Neutrophil (primary cell): ENCODE measurements around the gene CUL3.
"Not testable (repeated sequence)": the region's sequence is repeated elsewhere in the genome, so short reads cannot be mapped to it uniquely, and the experiment has no call there.

Experiments
- H3K27ac ChIP-seq: fragments of 200-600 bp; sonication (generic); 2 replicates; pipeline ENCODE4 v1.5.1; 2016; ENCODE audit warnings: mild to moderate bottlenecking, moderate library complexity
- H3K27me3 ChIP-seq: fragments of 200-600 bp; sonication (generic); 2 replicates; pipeline ENCODE4 v1.6.0; 2016; ENCODE audit warnings: mild to moderate bottlenecking
- H3K36me3 ChIP-seq: fragments of 200-600 bp; sonication (generic); 2 replicates; pipeline ENCODE4 v1.5.1; 2017
- H3K4me1 ChIP-seq, 2 experiments: fragments of 200-600 bp in 1 of 2; sonication (generic) in 1 of 2; 1 replicate in 1 of 2; 2 replicates in 1 of 2; pipeline versions ENCODE4 v1.5.1 to v1.6.1; 2013 to 2016; ENCODE audit warnings: low read depth in 1 of 2, low read length in 1 of 2, mild to moderate bottlenecking in 1 of 2, moderate library complexity in 1 of 2; ENCODE audit not compliant: control insufficient read depth in 1 of 2, insufficient read depth in 1 of 2
- H3K4me3 ChIP-seq, 2 experiments: fragments of 200-600 bp in 1 of 2; sonication (generic) in 1 of 2; 1 replicate in 1 of 2; 2 replicates in 1 of 2; pipeline ENCODE4 v1.5.1; 2013 to 2016; ENCODE audit warnings: low read depth in 1 of 2, low read length in 1 of 2, mild to moderate bottlenecking in 1 of 2, moderate library complexity in 1 of 2
- H3K9me3 ChIP-seq: fragments of 200-600 bp; sonication (generic); 2 replicates; pipeline ENCODE4 v1.5.1; 2016
- TF ChIP-seq, protein P1 (sequence below): fragments of 200-600 bp; sonication (generic); IDR thresholded peaks from 2 replicates; pipeline ENCODE4 v1.5.1; 2016; ENCODE audit warnings: antibody characterized with exemption

CUL3 gene

DNA sequence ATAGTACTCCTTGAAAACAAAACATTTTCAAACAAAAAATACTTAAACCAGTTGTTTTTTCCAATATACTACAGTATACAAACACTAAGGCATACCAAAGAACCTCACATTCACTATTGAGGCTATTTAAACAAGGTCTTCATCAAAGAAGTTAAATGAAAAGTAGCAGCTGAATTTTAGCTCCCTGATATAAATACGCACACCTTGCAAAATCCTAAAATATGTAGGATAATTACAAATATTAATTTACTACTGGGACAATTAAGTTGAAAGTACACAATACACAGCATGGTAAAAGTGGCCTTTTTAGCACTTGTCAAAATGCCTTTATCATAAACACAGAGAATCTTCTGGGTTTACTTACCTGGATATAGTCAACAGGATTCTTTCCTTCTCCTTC, 78.7 kb downstream of the CUL3 start:
- Histone ChIP-seq H3K36me3 (peaks cover 54% of the 10 kb centered on the region), H3K27me3 (no peaks in the 10 kb centered on the region), H3K27ac (no peak overlapping the region), H3K4me3 (no peak overlapping the region), H3K4me1 (no peaks in the 10 kb centered on the region), H3K9me3 (no peaks in the 10 kb centered on the region)
- TF ChIP-seq, protein P1, sequence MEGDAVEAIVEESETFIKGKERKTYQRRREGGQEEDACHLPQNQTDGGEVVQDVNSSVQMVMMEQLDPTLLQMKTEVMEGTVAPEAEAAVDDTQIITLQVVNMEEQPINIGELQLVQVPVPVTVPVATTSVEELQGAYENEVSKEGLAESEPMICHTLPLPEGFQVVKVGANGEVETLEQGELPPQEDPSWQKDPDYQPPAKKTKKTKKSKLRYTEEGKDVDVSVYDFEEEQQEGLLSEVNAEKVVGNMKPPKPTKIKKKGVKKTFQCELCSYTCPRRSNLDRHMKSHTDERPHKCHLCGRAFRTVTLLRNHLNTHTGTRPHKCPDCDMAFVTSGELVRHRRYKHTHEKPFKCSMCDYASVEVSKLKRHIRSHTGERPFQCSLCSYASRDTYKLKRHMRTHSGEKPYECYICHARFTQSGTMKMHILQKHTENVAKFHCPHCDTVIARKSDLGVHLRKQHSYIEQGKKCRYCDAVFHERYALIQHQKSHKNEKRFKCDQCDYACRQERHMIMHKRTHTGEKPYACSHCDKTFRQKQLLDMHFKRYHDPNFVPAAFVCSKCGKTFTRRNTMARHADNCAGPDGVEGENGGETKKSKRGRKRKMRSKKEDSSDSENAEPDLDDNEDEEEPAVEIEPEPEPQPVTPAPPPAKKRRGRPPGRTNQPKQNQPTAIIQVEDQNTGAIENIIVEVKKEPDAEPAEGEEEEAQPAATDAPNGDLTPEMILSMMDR: no peak

DNA sequence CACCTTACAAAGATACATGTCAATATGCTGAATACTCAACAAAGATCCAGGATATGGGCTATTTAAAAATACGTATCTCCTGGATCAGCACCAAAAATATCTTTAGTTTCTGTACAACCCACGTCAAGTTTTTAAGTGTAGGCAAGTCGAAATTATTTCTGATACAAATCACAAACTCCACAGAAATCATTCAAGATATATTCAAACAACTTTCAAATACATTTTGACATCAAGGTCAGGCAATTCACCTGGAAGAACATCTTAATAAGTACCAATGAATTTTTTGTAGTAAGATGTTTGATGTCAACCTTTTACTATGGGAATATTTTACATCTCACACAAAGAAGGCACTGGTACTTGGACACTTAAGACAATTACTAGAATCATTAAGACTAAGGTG, 86.2 kb downstream of the CUL3 start:
- TF ChIP-seq, protein P1: no peak
- no peaks in the 10 kb centered on the region for H3K4me1 ChIP-seq
- H3K36me3 ChIP-seq: peaks cover 85% of the 10 kb centered on the region
- no peak overlapping the region for H3K27ac ChIP-seq
- H3K9me3 ChIP-seq: no peaks in the 10 kb centered on the region
- no peak overlapping the region for H3K4me3 ChIP-seq
- no peaks in the 10 kb centered on the region for H3K27me3 ChIP-seq

DNA sequence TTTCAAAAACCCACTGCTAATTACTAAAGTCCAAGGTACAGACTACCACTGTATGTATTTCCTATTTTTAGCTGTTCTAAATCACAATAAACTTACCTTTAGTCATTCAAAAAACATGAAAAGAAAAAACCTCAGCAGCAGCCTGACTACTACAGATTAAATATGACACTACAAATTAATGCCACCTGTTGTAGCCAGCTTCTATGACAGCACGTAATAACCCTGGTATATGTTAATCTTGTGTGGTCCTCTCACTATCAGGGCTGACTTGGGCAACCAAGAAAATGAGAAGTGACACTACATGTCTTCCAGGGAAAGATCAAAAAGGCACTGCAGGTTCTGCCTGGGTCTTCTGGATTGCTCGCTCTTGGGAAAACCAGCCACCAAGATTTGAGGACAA, 92.6 kb downstream of the CUL3 start:
- Histone ChIP-seq H3K27me3 (no peaks in the 10 kb centered on the region), H3K4me3 (no peak overlapping the region), H3K27ac (no peak overlapping the region), H3K9me3 (no peaks in the 10 kb centered on the region), H3K36me3 (peaks cover 52% of the 10 kb centered on the region), H3K4me1 (peaks cover 3 to 6% of the 10 kb centered on the region in 2 experiments)
- TF ChIP-seq, protein P1: no peak

DNA sequence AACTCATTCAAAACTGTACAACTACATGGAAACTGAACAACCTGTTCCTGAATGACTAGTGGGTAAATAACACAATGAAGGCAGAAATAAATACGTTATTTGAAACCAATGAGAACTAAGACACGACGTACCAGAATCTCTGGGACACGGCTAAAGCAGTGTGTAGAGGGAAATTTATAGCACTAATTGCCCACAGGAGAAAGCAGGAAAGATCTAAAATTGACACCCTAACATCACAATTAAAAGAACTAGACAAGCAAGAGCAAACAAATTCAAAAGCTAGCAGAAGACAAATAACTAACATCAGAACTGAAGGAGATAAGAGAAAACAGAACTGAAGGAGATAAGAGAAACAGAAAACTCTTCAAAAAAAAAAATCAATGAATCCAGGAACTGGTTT, 97.2 kb downstream of the CUL3 start:
- not testable (repeated sequence) for H3K9me3 ChIP-seq, H3K4me1 ChIP-seq, H3K27ac ChIP-seq, H3K4me3 ChIP-seq, H3K27me3 ChIP-seq
- H3K36me3 ChIP-seq: peaks cover 45% of the 10 kb centered on the region

DNA sequence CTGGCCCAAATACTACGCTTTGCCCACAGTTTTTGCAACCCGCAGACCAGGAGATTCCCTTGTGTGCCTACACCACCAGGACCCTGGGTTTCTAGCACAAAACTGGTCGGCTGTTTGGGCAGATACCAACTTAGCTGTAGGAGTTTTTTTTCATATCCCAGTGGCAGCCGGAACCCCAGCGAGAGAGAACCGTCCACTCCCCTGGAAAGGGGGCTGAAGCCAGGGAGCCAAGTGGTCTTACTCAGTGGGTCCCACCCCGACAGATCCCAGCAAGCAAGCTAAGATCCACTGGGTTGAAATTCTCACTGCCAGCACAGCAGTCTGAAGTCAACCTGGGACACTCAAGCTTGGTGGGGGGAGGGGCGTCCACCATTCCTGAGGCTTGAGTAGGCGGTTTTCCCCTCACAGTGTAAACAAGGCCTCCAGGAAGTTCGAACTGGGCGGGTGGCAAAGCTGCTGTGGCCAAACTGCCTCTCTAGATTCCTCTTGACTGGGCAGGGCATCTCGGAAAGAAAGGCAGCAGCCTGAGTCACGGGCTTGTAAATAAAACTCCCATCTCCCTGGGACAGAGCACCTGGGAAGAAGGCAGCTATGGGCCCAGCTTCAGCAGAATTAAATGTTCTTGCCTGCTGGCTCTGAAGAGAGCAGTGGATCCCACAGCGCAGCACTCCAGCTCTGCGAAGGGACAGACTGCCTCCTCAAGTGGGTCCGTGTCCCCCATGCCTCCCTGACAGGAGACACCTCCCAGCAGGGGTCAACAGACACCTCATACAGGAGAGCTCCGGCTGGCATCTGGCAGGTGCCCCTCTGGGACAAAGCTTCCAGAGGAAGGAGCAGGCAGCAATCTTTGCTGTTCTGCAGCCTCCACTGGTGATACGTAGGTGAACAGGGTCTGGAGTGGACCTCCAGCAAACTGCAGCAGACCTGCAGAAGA, 99.8 kb downstream of the CUL3 start:
- not testable (repeated sequence) for H3K27me3 ChIP-seq, H3K4me3 ChIP-seq, H3K9me3 ChIP-seq, H3K27ac ChIP-seq, H3K4me1 ChIP-seq
- peaks cover 37% of the 10 kb centered on the region for H3K36me3 ChIP-seq

DNA sequence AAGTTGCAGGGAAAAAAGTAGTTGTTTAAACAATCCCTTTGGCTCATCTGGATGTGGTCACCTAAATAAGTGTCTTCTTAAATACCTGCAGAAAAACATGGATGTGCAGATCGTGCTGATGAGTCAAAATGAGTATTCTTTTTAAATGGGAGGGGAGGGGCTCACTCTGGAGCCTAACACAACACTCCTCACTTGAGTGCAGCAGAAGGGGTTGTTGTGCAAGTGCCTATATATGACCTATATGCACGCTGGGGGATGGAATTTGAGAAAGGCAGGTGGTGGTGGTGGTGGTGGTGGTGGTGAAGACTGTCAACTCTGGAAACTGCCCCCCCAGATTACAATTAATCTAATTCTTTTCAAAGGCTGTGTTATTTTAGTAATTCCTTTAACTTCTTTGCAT, 105.3 kb downstream of the CUL3 start:
- Histone ChIP-seq H3K4me1 (no peaks in the 10 kb centered on the region), H3K27ac (no peak overlapping the region), H3K9me3 (no peaks in the 10 kb centered on the region), H3K27me3 (no peaks in the 10 kb centered on the region), H3K4me3 (no peak overlapping the region), H3K36me3 (peaks cover 72% of the 10 kb centered on the region)
- TF ChIP-seq, protein P1: no peak
